ENCODE data around the gene SHISA6.

DNA sequence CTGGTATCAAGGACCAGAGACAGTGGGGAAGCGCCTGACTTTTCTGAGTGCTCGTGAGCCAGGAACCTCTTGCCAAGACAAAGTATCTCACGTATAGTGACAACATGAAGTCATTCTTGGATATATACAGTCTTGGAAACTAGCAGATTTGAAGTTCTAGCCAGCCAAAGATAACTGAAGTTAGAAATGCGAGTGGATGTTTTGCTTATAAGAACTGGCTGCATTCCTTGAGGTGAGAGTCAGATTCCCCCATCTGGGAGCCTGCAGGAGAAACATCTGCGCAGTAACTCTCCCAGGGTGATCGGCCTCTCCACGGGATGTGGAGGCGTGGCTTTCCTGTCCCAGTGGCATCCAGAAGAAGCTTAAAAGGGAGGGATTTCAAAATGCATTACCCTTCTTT lies 89.8 kb downstream of the SHISA6 start:
- TF ChIP-seq, protein P1, sequence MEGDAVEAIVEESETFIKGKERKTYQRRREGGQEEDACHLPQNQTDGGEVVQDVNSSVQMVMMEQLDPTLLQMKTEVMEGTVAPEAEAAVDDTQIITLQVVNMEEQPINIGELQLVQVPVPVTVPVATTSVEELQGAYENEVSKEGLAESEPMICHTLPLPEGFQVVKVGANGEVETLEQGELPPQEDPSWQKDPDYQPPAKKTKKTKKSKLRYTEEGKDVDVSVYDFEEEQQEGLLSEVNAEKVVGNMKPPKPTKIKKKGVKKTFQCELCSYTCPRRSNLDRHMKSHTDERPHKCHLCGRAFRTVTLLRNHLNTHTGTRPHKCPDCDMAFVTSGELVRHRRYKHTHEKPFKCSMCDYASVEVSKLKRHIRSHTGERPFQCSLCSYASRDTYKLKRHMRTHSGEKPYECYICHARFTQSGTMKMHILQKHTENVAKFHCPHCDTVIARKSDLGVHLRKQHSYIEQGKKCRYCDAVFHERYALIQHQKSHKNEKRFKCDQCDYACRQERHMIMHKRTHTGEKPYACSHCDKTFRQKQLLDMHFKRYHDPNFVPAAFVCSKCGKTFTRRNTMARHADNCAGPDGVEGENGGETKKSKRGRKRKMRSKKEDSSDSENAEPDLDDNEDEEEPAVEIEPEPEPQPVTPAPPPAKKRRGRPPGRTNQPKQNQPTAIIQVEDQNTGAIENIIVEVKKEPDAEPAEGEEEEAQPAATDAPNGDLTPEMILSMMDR (IDR thresholded peaks at IDR 0.05; ENCODE audit: low read length), result no peak
- no peak for TF ChIP-seq EZH2 (IDR thresholded peaks at IDR 0.05; ENCODE audit: borderline replicate concordance, low read length)
